ENCODE data around the gene KCNH2.

DNA sequence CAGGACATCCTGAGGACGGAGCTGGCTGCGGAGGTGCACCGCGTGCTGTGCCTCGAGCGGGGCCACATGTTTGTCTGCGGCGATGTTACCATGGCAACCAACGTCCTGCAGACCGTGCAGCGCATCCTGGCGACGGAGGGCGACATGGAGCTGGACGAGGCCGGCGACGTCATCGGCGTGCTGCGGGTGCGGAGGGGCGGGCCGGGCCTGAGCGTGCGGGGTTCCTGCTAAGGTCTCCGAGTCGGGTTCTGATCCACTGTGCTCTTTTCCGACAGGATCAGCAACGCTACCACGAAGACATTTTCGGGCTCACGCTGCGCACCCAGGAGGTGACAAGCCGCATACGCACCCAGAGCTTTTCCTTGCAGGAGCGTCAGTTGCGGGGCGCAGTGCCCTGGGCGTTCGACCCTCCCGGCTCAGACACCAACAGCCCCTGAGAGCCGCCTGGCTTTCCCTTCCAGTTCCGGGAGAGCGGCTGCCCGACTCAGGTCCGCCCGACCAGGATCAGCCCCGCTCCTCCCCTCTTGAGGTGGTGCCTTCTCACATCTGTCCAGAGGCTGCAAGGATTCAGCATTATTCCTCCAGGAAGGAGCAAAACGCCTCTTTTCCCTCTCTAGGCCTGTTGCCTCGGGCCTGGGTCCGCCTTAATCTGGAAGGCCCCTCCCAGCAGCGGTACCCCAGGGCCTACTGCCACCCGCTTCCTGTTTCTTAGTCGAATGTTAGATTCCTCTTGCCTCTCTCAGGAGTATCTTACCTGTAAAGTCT is 35.8 kb upstream of the KCNH2 start:
- TF ChIP-seq, protein P1, sequence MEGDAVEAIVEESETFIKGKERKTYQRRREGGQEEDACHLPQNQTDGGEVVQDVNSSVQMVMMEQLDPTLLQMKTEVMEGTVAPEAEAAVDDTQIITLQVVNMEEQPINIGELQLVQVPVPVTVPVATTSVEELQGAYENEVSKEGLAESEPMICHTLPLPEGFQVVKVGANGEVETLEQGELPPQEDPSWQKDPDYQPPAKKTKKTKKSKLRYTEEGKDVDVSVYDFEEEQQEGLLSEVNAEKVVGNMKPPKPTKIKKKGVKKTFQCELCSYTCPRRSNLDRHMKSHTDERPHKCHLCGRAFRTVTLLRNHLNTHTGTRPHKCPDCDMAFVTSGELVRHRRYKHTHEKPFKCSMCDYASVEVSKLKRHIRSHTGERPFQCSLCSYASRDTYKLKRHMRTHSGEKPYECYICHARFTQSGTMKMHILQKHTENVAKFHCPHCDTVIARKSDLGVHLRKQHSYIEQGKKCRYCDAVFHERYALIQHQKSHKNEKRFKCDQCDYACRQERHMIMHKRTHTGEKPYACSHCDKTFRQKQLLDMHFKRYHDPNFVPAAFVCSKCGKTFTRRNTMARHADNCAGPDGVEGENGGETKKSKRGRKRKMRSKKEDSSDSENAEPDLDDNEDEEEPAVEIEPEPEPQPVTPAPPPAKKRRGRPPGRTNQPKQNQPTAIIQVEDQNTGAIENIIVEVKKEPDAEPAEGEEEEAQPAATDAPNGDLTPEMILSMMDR (IDR thresholded peaks at IDR 0.05; ENCODE audit: low read depth, low read length, poor library complexity, severe bottlenecking), result no peak
- TF ChIP-seq EZH2phosphoT487 (IDR thresholded peaks at IDR 0.05; ENCODE audit: borderline replicate concordance, low read length), result no peak
